Measurements from ENCODE around the gene B3GNT4. TPM values are rescaled to one million over a fixed set of nuclear protein-coding genes. Genes with fewer than 3 reads are reported as not detected.
A peak's percentile ranks its signal among the peaks of the same experiment; 100 is the strongest.

The B3GNT4 gene
- total RNA-seq = 0.04 TPM
- polyA plus RNA-seq (ENCODE audit: insufficient read depth in 1 of 8, insufficient read length in 8 of 8, low replicate concordance in 1 of 8) = under 1 TPM; 0.09 to 0.88 (median 0.38) TPM
- long read RNA-seq, donor 1 = 0 reads
- long read RNA-seq, donor 2 = 0 reads
- long read RNA-seq, donor 3 = 0 reads
- long read RNA-seq, donor 4 = 0 reads
- long read RNA-seq, donor 5, partial matches to known transcripts = 0 of 30 reads
- long read RNA-seq, donor 5, other reads (novel, unspliced or antisense) = 30 of 30 reads
- long read RNA-seq, donor 6 = 0 reads
- long read RNA-seq, donor 7 = 0 reads
- long read RNA-seq, donor 8 = 0 reads
- long read RNA-seq, donor 9 = 0 reads
- long read RNA-seq, donor 10, partial matches to known transcripts = 0 of 1 reads
- long read RNA-seq, donor 10, other reads (novel, unspliced or antisense) = 0 of 1 reads
- long read RNA-seq, donor 11 = 0 reads

DNA sequence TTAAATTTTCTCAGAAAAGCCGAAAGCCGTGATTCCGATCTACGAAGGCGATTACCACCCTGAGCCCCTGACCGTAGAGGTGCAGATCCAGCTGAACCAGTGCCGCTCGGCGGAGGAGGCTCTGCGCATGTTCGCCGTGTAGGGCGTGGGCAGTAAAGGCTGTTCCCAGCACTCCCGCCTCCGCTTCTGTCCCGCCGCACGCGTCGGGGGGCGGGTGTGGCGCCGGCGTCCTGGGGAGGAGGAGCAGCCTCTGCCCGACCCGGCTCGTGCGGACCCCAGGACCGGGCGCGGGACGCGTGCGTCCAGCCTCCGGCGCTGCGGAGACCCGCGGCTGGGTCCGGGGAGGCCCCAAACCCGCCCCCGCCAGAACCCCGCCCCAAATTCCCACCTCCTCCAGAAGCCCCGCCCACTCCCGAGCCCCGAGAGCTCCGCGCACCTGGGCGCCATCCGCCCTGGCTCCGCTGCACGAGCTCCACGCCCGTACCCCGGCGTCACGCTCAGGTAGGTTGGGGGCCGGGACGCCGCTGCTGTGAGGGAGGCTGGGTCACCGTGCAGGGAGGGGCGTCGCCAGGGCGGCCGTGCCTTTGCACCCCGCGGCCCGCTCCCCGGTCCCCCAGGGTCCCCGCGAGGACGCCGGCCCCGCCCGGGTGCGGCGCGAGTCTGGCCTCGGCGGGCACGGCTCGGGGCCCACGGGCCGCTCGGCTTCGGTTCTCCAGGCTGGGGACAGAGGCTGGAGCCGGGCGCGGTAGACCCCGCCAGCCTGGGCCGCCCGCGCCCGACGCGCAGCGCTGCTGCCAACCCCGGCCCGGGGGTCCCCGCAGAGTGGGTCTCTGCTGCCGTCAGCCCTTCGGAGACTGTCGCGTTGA is at the start of gene B3GNT4:
Gene B3GNT4 (plus strand): TSS at position 409 of the 866 bp plus-strand sequence. CDS start 910 bp downstream, outside the sequence.
- peaks cover 16% of the 10 kb centered on the region for H3K36me3 ChIP-seq (ENCODE audit: control insufficient read depth, insufficient read depth, low read length)
- H3K27ac ChIP-seq (ENCODE audit: low read length) = no peak within 1 kb of the TSS
- peak; percentile 56 for DNase-seq
- H3K4me1 ChIP-seq (ENCODE audit: control insufficient read depth, insufficient read depth, low read length) = peaks cover 8% of the 10 kb centered on the region
- H3K9me3 ChIP-seq (replicated peaks; ENCODE audit: control insufficient read depth, low read depth, low read length) = no peaks in the 10 kb centered on the region
- WGBS (ENCODE audit: insufficient coverage) = under 1% methylated on average over 84 of the region's 104 CpGs
- peaks cover 68% of the 10 kb centered on the region for H3K27me3 ChIP-seq (ENCODE audit: control insufficient read depth, insufficient read depth, low read length)
- peak within 1 kb of the TSS; percentile 43 for H3K4me3 ChIP-seq (ENCODE audit: low read length)

DNA sequence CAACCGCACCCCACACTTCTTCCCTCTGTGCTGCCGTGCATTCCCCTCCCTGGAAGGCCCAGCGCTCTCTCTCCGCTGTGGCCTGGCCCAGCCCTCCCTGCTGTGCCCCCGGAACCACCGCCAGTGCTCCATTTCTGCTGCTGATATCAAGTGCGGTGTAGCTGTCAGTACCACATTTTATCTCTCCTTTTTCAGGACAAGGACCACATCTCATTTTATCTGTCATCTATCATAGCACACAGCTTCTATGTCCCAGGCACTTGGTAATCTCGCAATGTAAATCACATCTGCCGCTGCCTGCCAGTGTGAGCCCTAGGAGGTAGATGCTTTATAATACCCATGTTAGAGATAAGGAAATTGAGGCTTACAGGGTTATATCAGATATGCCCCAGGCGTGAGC is 47.8 kb upstream of the B3GNT4 start:
- no peak overlapping the region for H3K4me3 ChIP-seq (ENCODE audit: low read length)
- H3K4me1 ChIP-seq (ENCODE audit: control insufficient read depth, insufficient read depth, low read length) = no peaks in the 10 kb centered on the region
- no peaks in the 10 kb centered on the region for H3K27me3 ChIP-seq (ENCODE audit: control insufficient read depth, insufficient read depth, low read length)
- no peaks in the 10 kb centered on the region for H3K9me3 ChIP-seq (replicated peaks; ENCODE audit: control insufficient read depth, low read depth, low read length)
- no peak for DNase-seq
- WGBS (ENCODE audit: insufficient coverage) = 52% methylated on average over 7 of the region's 10 CpGs
- H3K27ac ChIP-seq (ENCODE audit: low read length) = no peak overlapping the region
- H3K36me3 ChIP-seq (ENCODE audit: control insufficient read depth, insufficient read depth, low read length) = no peaks in the 10 kb centered on the region

DNA sequence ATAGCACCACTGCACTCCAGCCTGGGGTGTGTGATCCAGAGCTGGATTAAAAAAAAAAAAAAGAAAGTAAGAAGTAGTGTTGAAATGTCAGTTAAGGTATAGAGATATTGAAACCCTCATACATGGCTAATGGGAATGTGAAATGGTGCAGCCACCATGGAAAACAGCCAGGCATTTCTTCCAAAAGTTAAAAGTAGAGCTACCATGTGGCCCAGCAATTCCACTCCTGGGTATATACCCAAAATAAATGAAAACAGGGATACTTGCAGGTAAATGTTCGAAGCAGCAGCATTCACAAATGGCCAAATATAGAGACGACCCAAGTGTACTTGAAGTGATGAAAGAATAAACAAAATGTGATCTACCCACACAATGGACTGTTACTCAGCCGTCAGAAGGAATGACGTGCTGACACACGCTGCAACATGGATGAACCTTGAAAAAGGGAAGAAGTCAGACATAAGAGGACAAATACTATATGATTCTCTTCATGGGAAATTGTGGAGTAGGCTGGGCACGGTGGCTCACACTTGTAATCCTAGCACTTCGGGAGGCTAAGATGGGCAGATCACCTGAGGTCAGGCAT is 44.7 kb upstream of the B3GNT4 start:
- H3K36me3 ChIP-seq (ENCODE audit: control insufficient read depth, insufficient read depth, low read length) = no peaks in the 10 kb centered on the region
- 86% methylated on average over 4 of the region's 7 CpGs for WGBS (ENCODE audit: insufficient coverage)
- no peak for DNase-seq
- no peak overlapping the region for H3K4me3 ChIP-seq (ENCODE audit: low read length)
- no peak overlapping the region for H3K27ac ChIP-seq (ENCODE audit: low read length)
- H3K4me1 ChIP-seq (ENCODE audit: control insufficient read depth, insufficient read depth, low read length) = no peaks in the 10 kb centered on the region
- no peaks in the 10 kb centered on the region for H3K27me3 ChIP-seq (ENCODE audit: control insufficient read depth, insufficient read depth, low read length)
- no peaks in the 10 kb centered on the region for H3K9me3 ChIP-seq (replicated peaks; ENCODE audit: control insufficient read depth, low read depth, low read length)

DNA sequence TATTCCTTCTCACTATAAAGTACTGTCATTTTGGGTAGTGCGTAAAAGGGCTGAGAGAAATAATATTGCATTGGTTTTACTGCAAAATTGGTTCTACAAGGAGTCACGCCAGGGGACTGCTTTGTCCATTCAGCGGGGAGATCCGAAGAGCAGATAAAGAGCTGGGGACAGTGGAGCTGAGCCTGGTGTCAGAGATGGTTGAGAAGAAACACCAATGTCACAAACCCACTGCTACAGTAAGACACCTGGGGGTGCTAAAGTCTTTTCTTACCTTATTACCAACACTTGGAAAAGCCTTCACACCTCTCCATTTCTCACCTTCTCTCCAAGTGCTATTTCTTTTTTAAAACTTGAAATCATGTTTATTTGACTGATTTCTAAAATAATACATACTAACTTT is 43.6 kb upstream of the B3GNT4 start:
- Histone ChIP-seq H3K4me3 (ENCODE audit: low read length) (no peak overlapping the region), H3K9me3 (replicated peaks; ENCODE audit: control insufficient read depth, low read depth, low read length) (no peaks in the 10 kb centered on the region), H3K27ac (ENCODE audit: low read length) (no peak overlapping the region), H3K27me3 (ENCODE audit: control insufficient read depth, insufficient read depth, low read length) (no peaks in the 10 kb centered on the region), H3K36me3 (ENCODE audit: control insufficient read depth, insufficient read depth, low read length) (no peaks in the 10 kb centered on the region), H3K4me1 (ENCODE audit: control insufficient read depth, insufficient read depth, low read length) (no peaks in the 10 kb centered on the region)
- no peak for DNase-seq
- no CpG with 5 or more reads among the region's 4 CpGs for WGBS (ENCODE audit: insufficient coverage)

DNA sequence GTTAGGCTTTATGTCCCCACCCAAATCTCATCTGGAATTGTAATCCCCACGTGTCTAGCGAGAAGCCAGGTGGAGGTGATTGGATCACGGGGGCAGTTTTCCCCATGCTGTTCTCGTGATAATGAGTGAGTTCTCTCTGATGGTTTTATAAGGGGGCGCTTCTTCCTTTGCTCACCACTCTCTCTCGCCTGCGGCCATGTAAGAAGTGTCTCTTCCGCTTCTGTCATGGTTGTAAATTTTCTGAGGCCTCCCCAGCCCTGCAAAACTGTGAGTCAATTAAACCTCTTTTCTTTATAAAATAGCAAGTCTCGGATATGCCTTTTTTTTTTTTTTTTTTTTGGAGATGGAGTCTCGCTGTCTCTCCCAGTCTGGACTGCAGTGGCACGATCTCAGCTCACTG is 42.7 kb upstream of the B3GNT4 start:
- H3K4me3 ChIP-seq (ENCODE audit: low read length) = no peak overlapping the region
- H3K36me3 ChIP-seq (ENCODE audit: control insufficient read depth, insufficient read depth, low read length) = no peaks in the 10 kb centered on the region
- WGBS (ENCODE audit: insufficient coverage) = no CpG with 5 or more reads among the region's 11 CpGs
- no peaks in the 10 kb centered on the region for H3K4me1 ChIP-seq (ENCODE audit: control insufficient read depth, insufficient read depth, low read length)
- no peak overlapping the region for H3K27ac ChIP-seq (ENCODE audit: low read length)
- DNase-seq = no peak
- H3K9me3 ChIP-seq (replicated peaks; ENCODE audit: control insufficient read depth, low read depth, low read length) = no peaks in the 10 kb centered on the region
- H3K27me3 ChIP-seq (ENCODE audit: control insufficient read depth, insufficient read depth, low read length) = no peaks in the 10 kb centered on the region

DNA sequence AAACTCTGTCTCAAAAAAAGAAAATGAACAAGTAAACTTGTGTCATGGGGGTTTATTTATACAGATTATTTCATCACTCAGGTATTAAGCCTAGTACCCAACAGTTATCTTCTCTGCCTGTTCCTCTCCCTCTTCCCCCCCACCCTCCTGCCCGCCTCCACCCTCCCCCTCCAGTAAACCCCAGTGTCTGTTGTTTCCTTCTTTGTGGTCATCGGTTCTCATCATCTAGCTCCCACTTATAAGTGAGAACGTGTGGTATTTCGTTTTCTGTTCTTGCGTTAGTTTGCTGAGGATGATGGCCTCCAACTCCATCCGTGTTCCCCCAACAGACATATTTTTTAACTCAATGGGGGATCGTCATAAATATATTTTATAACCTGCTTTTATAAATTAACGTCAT is 41.8 kb upstream of the B3GNT4 start:
- WGBS (ENCODE audit: insufficient coverage) = 87% methylated on average over 3 of the region's 8 CpGs
- no peak for DNase-seq
- Histone ChIP-seq H3K27me3 (ENCODE audit: control insufficient read depth, insufficient read depth, low read length) (no peaks in the 10 kb centered on the region), H3K9me3 (replicated peaks; ENCODE audit: control insufficient read depth, low read depth, low read length) (no peaks in the 10 kb centered on the region), H3K4me1 (ENCODE audit: control insufficient read depth, insufficient read depth, low read length) (no peaks in the 10 kb centered on the region), H3K4me3 (ENCODE audit: low read length) (no peak overlapping the region), H3K36me3 (ENCODE audit: control insufficient read depth, insufficient read depth, low read length) (no peaks in the 10 kb centered on the region), H3K27ac (ENCODE audit: low read length) (no peak overlapping the region)

DNA sequence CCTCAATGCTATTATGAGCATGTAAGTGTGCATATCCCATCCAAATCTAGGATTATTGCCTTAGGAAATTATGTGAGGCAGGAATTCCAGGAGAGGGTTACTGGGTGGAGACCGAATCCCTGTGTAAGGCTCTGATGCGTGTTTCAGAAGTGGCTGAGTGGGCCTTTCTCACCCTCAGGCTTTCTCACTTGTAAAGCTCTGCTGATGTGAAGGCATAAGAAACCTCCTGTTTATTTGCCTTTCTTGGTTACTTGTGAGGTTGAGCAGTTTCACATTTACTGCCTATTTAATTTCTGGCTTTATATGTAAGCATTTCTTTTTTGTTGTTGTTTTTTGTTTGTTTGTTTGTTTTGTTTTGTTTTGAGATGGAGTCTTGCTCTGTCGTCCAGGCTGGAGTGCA is 40.5 kb upstream of the B3GNT4 start:
- H3K27ac ChIP-seq (ENCODE audit: low read length) = no peak overlapping the region
- WGBS (ENCODE audit: insufficient coverage) = 67% methylated on average over 1 of the region's 3 CpGs
- no peaks in the 10 kb centered on the region for H3K9me3 ChIP-seq (replicated peaks; ENCODE audit: control insufficient read depth, low read depth, low read length)
- peaks cover 2% of the 10 kb centered on the region for H3K27me3 ChIP-seq (ENCODE audit: control insufficient read depth, insufficient read depth, low read length)
- DNase-seq = no peak
- no peaks in the 10 kb centered on the region for H3K36me3 ChIP-seq (ENCODE audit: control insufficient read depth, insufficient read depth, low read length)
- H3K4me1 ChIP-seq (ENCODE audit: control insufficient read depth, insufficient read depth, low read length) = no peaks in the 10 kb centered on the region
- no peak overlapping the region for H3K4me3 ChIP-seq (ENCODE audit: low read length)

DNA sequence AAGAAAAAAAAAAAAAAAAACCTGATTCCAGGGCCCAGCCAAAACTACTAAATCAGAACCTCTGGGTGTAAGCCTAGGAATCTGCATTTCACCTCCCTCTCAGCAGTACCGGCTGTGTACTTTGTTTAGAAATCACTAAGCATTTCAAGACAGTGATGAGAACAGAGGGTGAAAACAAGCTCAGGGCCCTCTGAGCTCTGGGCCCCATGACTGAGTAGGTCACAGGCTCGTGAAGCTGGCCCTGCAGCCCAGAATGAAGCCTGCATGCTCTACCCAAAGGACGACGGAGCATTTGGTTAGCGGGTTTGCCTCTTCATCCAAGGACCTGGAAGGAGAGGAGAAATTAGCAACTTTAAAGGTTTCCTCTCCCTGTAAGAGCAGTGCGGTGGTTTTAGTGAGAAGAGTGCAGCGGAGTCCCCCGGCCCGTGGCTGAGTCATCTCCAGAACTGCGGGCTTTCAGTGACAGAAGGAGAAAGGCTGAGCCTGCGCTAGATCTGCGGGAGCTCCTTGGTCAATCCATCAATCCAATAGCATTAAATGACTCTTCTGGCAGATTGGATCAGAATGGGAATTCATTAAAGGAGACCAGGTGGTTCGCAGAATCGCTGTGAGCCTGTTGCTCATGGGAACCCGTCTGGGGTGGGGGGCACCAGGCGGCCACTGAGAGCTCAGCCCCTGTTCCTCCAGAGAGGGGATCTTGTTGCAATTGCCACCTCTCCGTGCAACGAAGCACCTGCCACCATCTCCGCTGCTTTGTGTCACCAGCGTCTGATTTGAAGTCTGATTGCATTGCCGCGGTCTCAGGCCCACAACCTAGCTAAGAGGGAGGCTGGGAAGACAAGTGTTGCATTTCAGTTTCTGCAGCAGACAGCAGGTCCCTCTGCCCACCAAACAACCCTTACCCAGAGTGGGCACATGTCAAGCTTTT is 36.8 kb upstream of the B3GNT4 start:
- 74% methylated on average over 15 of the region's 22 CpGs for WGBS (ENCODE audit: insufficient coverage)

DNA sequence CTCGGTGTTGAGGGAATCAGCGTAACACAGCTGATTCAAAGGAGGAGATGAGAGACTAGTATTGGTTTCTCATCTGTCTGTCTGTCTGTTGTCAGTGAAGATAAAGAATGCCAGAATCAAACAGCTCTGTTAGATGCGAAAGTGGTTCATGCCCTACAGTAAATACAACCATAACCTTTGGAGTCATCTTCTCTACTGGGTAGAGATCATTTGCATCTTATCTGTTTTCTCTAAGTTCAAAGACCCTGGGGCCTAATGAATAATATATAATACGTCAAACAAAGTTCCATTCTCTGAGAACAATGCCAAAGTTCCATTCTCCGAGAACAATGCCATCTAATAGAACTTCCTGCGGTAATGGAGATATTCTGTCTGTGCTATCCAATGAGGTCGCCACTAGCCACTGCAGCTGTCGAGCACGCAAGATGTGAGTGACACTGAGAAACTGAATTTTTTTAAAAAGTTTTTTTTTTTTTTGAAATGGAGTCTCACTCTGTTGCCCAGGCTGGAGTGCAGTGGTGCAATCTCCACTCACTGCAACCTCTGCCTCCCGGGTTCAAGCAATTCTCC is 36.1 kb upstream of the B3GNT4 start:
- Histone ChIP-seq H3K4me1 (ENCODE audit: control insufficient read depth, insufficient read depth, low read length) (no peaks in the 10 kb centered on the region), H3K27ac (ENCODE audit: low read length) (no peak overlapping the region), H3K4me3 (ENCODE audit: low read length) (no peak overlapping the region), H3K9me3 (replicated peaks; ENCODE audit: control insufficient read depth, low read depth, low read length) (no peaks in the 10 kb centered on the region), H3K27me3 (ENCODE audit: control insufficient read depth, insufficient read depth, low read length) (peaks cover 2% of the 10 kb centered on the region), H3K36me3 (ENCODE audit: control insufficient read depth, insufficient read depth, low read length) (no peaks in the 10 kb centered on the region)
- no peak for DNase-seq
- no CpG with 5 or more reads among the region's 10 CpGs for WGBS (ENCODE audit: insufficient coverage)

More for the DNA sequence above, 36.8 kb upstream of the B3GNT4 start:
- Histone ChIP-seq H3K9me3 (replicated peaks; ENCODE audit: control insufficient read depth, low read depth, low read length) (no peaks in the 10 kb centered on the region), H3K4me1 (ENCODE audit: control insufficient read depth, insufficient read depth, low read length) (no peaks in the 10 kb centered on the region), H3K36me3 (ENCODE audit: control insufficient read depth, insufficient read depth, low read length) (no peaks in the 10 kb centered on the region), H3K27me3 (ENCODE audit: control insufficient read depth, insufficient read depth, low read length) (peaks cover 2% of the 10 kb centered on the region), H3K4me3 (ENCODE audit: low read length) (no peak overlapping the region), H3K27ac (ENCODE audit: low read length) (no peak overlapping the region)
- no peak for DNase-seq

Data from muscle of leg (tissue), 16 donors.